CD14-positive monocyte (primary cell): Measurements from ENCODE around the gene DIAPH2. TPM values are rescaled to one million over a fixed set of nuclear protein-coding genes. Genes with fewer than 3 reads are reported as not detected.

ENCODE experiments used
- DNase-seq, 3 donors: peaks; one replicate each; pipeline ENCODE4 v3.0.0-alpha.2; 2011 to 2022
- H2AFZ ChIP-seq: 2 replicates; pipeline ENCODE4 v1.6.0; 2012; ENCODE audit warnings: mild to moderate bottlenecking, low read depth, low read length, inconsistent platforms; ENCODE audit not compliant: insufficient read depth, poor library complexity, severe bottlenecking
- H3K27ac ChIP-seq, 2 donors: 1 replicate in 1 of 2; 2 replicates in 1 of 2; pipeline ENCODE4 v1.5.1; 2012 to 2013; ENCODE audit warnings: low read length in 2 of 2, control low read depth in 1 of 2, inconsistent platforms in 1 of 2, low read depth in 1 of 2, mild to moderate bottlenecking in 1 of 2
- H3K27me3 ChIP-seq, 2 donors: one replicate each; pipeline versions ENCODE4 v1.6.0 to v1.6.1; 2011 to 2013; ENCODE audit warnings: low read length in 2 of 2; ENCODE audit not compliant: control insufficient read depth in 2 of 2, insufficient read depth in 2 of 2
- H3K36me3 ChIP-seq, 2 donors: replicated peaks in 1 of 2; 1 replicate in 1 of 2; 2 replicates in 1 of 2; pipeline versions ENCODE4 v1.5.1 to v1.6.1; 2012 to 2013; ENCODE audit warnings: low read length in 2 of 2, control low read depth in 1 of 2, inconsistent platforms in 1 of 2, mild to moderate bottlenecking in 1 of 2; ENCODE audit not compliant: insufficient read depth in 2 of 2, control insufficient read depth in 1 of 2
- H3K4me1 ChIP-seq, 2 donors: 1 replicate in 1 of 2; 2 replicates in 1 of 2; pipeline versions ENCODE4 v1.5.1 to v1.6.1; 2012 to 2013; ENCODE audit warnings: low read length in 2 of 2, control low read depth in 1 of 2, inconsistent platforms in 1 of 2, mild to moderate bottlenecking in 1 of 2, moderate library complexity in 1 of 2; ENCODE audit not compliant: insufficient read depth in 2 of 2, control insufficient read depth in 1 of 2
- H3K4me2 ChIP-seq: replicated peaks from 2 replicates; pipeline ENCODE3; 2012; ENCODE audit warnings: low read length, moderate library complexity, mild to moderate bottlenecking; ENCODE audit not compliant: poor library complexity, severe bottlenecking; ENCODE audit errors: extremely low read depth
- H3K4me3 ChIP-seq, 3 experiments: fragments of 200-600 bp in 1 of 3; sonication (generic) in 1 of 3; replicated peaks in 1 of 3; 1 replicate in 2 of 3; 2 replicates in 1 of 3; pipeline ENCODE4 v1.5.1; 2011 to 2013; ENCODE audit warnings: low read length in 3 of 3, mild to moderate bottlenecking in 3 of 3, control low read depth in 2 of 3, low read depth in 2 of 3, inconsistent platforms in 1 of 3, moderate library complexity in 1 of 3
- H3K79me2 ChIP-seq: 2 replicates; pipeline ENCODE4 v1.6.0; 2012; ENCODE audit warnings: mild to moderate bottlenecking, control low read depth, inconsistent platforms, low read length, moderate library complexity; ENCODE audit not compliant: insufficient read depth
- H3K9ac ChIP-seq: 2 replicates; pipeline ENCODE4 v1.6.0; 2017; ENCODE audit warnings: low read length, mild to moderate bottlenecking; ENCODE audit not compliant: insufficient read depth, poor library complexity, severe bottlenecking
- H3K9me3 ChIP-seq, 2 donors: replicated peaks in 1 of 2; 1 replicate in 1 of 2; 2 replicates in 1 of 2; pipeline versions ENCODE4 v1.5.1 to v1.6.1; 2012 to 2013; ENCODE audit warnings: low read length in 2 of 2, control low read depth in 1 of 2; ENCODE audit not compliant: control insufficient read depth in 1 of 2, insufficient read depth in 1 of 2
- H4K20me1 ChIP-seq: 2 replicates; pipeline ENCODE4 v1.6.0; 2012; ENCODE audit warnings: mild to moderate bottlenecking, low read length, control low read depth, moderate library complexity; ENCODE audit not compliant: insufficient read depth
- H3K27ac Mint-ChIP-seq, 7 donors: one replicate each; pipeline ENCODE4 v1.8.0; 2020; ENCODE audit warnings: mild to moderate bottlenecking in 7 of 7, mixed read lengths in 7 of 7, moderate library complexity in 6 of 7, inconsistent platforms in 2 of 7
- H3K27me3 Mint-ChIP-seq, 3 donors: one replicate each; pipeline ENCODE4 v1.8.0; 2021 to 2022; ENCODE audit warnings: low read depth in 3 of 3, mild to moderate bottlenecking in 3 of 3, mixed read lengths in 3 of 3, moderate library complexity in 3 of 3, inconsistent platforms in 1 of 3
- H3K36me3 Mint-ChIP-seq, 2 donors: one replicate each; pipeline ENCODE4 v1.8.0; 2020; ENCODE audit warnings: mixed read lengths in 2 of 2, inconsistent platforms in 1 of 2, mild to moderate bottlenecking in 1 of 2
- H3K4me1 Mint-ChIP-seq: one replicate; pipeline ENCODE4 v1.8.0; 2020; ENCODE audit warnings: mild to moderate bottlenecking, mixed read lengths
- H3K4me3 Mint-ChIP-seq, 2 donors: one replicate each; pipeline ENCODE4 v1.8.0; 2020; ENCODE audit warnings: mild to moderate bottlenecking in 2 of 2, mixed read lengths in 2 of 2, moderate library complexity in 1 of 2
- H3K9me3 Mint-ChIP-seq, 7 donors: one replicate each; pipeline ENCODE4 v1.8.0; 2020 to 2022; ENCODE audit warnings: mixed read lengths in 7 of 7, mild to moderate bottlenecking in 6 of 7, moderate library complexity in 6 of 7, inconsistent platforms in 2 of 7
- CTCF ChIP-seq: fragments of 200-600 bp; IDR thresholded peaks from one replicate; pipeline ENCODE4 v1.8.0; 2022; ENCODE audit warnings: antibody characterized with exemption, mild to moderate bottlenecking
- WGBS: methylation state at CpG from one replicate; pipeline ENCODE4 v1.1.5; 2013; ENCODE audit warnings: missing lambda C conversion rate; ENCODE audit not compliant: insufficient coverage; 5-methylcytosine and 5-hydroxymethylcytosine counted together
- intact Hi-C, 2 donors: fragments of 100-400 bp; cut with micrococcal nuclease; formaldehyde crosslinking; loops; one replicate each; pipeline versions ENCODE4 v1.15.0 to v1.15.1; 2023
- polyA plus RNA-seq, 3 donors: library from polyadenylated mRNA; depleted of rRNA in 1 of 3; unstranded in 2 of 3; stranded (reverse) in 1 of 3; fragments of 300-500 nt in 2 of 3; fragments of >200 nt in 1 of 3; fragmentation: Illumina TruSeq in 2 of 3; gene quantifications; 1 replicate in 2 of 3; 2 replicates in 1 of 3; pipeline ENCODE4 v1.2.3, GENCODE V29; 2012 to 2021

The DIAPH2 gene
- polyA plus RNA-seq, 3 donors, result 9.5 to 20.5 (median 11.4) TPM

- intact Hi-C loops, result no loop called here
- Histone ChIP-seq H3K4me1 (no peaks in the 10 kb centered on the region), H3K4me3 (no peak overlapping the region), H3K27ac (no peak overlapping the region), H3K79me2 (no peaks in the 10 kb centered on the region), H4K20me1 (no peaks in the 10 kb centered on the region), H3K9me3 (no peaks in the 10 kb centered on the region), H2AFZ (no peak overlapping the region), H3K9ac (no peak overlapping the region), H3K36me3 (peaks cover 0 to 13% of the 10 kb centered on the region in 2 donors), H3K27me3 (no peaks in the 10 kb centered on the region), H3K4me2 (no peak overlapping the region)
- Mint-ChIP-seq H3K9me3 (no peaks in the 10 kb centered on the region), H3K27me3 (peaks cover 0 to 2% (median 0%) of the 10 kb centered on the region in 3 donors), H3K27ac (no peak overlapping the region), H3K36me3 (peaks cover 8 to 12% of the 10 kb centered on the region in 2 donors), H3K4me3 (no peak overlapping the region), H3K4me1 (no peaks in the 10 kb centered on the region)
- no CpG with 5 or more reads among the region's 7 CpGs for WGBS
- no peak for DNase-seq
- no peak for TF ChIP-seq CTCF
These were observed 475.5 kb downstream of the DIAPH2 start for GRCh38 chrX:97159916-97160800.

GRCh38 chrX:97167333-97167732 is 482.7 kb downstream of the DIAPH2 start:
- WGBS, result no CpG with 5 or more reads among the region's 1 CpG
- H3K4me2 ChIP-seq, result no peak overlapping the region
- intact Hi-C loops, result no loop called here
- H3K27ac ChIP-seq, result no peak overlapping the region
- no peaks in the 10 kb centered on the region for H3K4me1 Mint-ChIP-seq
- TF ChIP-seq CTCF, result no peak
- H3K27ac Mint-ChIP-seq, result no peak overlapping the region
- H2AFZ ChIP-seq, result no peak overlapping the region
- H4K20me1 ChIP-seq, result no peaks in the 10 kb centered on the region
- H3K27me3 Mint-ChIP-seq, result peaks cover 0 to 5% (median 0%) of the 10 kb centered on the region in 3 donors
- H3K9ac ChIP-seq, result no peak overlapping the region
- peaks cover 9 to 15% of the 10 kb centered on the region in 2 donors for H3K36me3 Mint-ChIP-seq
- no peak overlapping the region for H3K4me3 Mint-ChIP-seq
- H3K4me3 ChIP-seq, result no peak overlapping the region
- H3K27me3 ChIP-seq, result no peaks in the 10 kb centered on the region
- no peaks in the 10 kb centered on the region for H3K4me1 ChIP-seq
- peaks cover 0 to 3% (median 0%) of the 10 kb centered on the region in 7 donors for H3K9me3 Mint-ChIP-seq
- no peaks in the 10 kb centered on the region for H3K79me2 ChIP-seq
- H3K9me3 ChIP-seq, result no peaks in the 10 kb centered on the region
- no peak for DNase-seq
- peaks cover 0 to 13% of the 10 kb centered on the region in 2 donors for H3K36me3 ChIP-seq
